ENCODE results near the gene CNBD2. TPM values are rescaled to one million over a fixed set of nuclear protein-coding genes. Genes with fewer than 3 reads are reported as not detected.
A peak's percentile ranks its signal among the peaks of the same experiment; 100 is the strongest.

Gene CNBD2
- total RNA-seq, 6 donors from 2014 or later: 2.2 to 4.2 (median 3.7) TPM; not detected in 1

- Histone ChIP-seq H3K9me3 (no peaks in the 10 kb centered on the region), H3K4me3 (no peak overlapping the region), H3K27ac (no peak overlapping the region), H3K4me1 (peaks cover 0 to 3% (median 0%) of the 10 kb centered on the region in 4 donors), H3K27me3 (no peaks in the 10 kb centered on the region), H3K36me3 (no peaks in the 10 kb centered on the region)
- TF ChIP-seq POLR2A (IDR thresholded peaks at IDR 0.05) (no peak), EP300 (IDR thresholded peaks at IDR 0.05) (no peak), CTCF (IDR thresholded peaks at IDR 0.05) (no peak), POLR2AphosphoS5 (IDR thresholded peaks at IDR 0.05) (no peak)
- DNase-seq (no peak), ATAC-seq (ENCODE audit: low FRiP score in 2 of 2) (no peak)
- WGBS, 2 donors: 91 to 97% methylated on average over 4 of the region's 4 CpGs
Measured at GRCh38 chr20:36034875-36035274, 66.5 kb downstream of the CNBD2 start.

GRCh38 chr20:36035745-36036144, 67.4 kb downstream of the CNBD2 start:
- WGBS, 2 donors: 37 to 57% methylated on average over 1 to 2 of the region's 2 CpGs
- no peak for DNase-seq

GRCh38 chr20:36036688-36037087, 68.3 kb downstream of the CNBD2 start:
- DNase-seq (no peak), ATAC-seq (ENCODE audit: low FRiP score in 2 of 2) (no peak)
- Histone ChIP-seq H3K9me3 (no peaks in the 10 kb centered on the region), H3K36me3 (no peaks in the 10 kb centered on the region), H3K4me3 (no peak overlapping the region), H3K27me3 (no peaks in the 10 kb centered on the region), H3K4me1 (no peaks in the 10 kb centered on the region), H3K27ac (no peak overlapping the region)
- 89 to 95% methylated on average over 3 of the region's 3 CpGs for WGBS, 2 donors
- no peak for TF ChIP-seq EP300 (IDR thresholded peaks at IDR 0.05)
- no peak for TF ChIP-seq POLR2AphosphoS5 (IDR thresholded peaks at IDR 0.05)
- TF ChIP-seq CTCF (IDR thresholded peaks at IDR 0.05): no peak
- TF ChIP-seq POLR2A (IDR thresholded peaks at IDR 0.05): no peak

More at GRCh38 chr20:36035745-36036144, 67.4 kb downstream of the CNBD2 start:
- no peaks in the 10 kb centered on the region for H3K27me3 ChIP-seq
- H3K27ac ChIP-seq: no peak overlapping the region
- no peak for ATAC-seq (ENCODE audit: low FRiP score in 2 of 2)
- no peak for TF ChIP-seq CTCF (IDR thresholded peaks at IDR 0.05)
- no peak for TF ChIP-seq EP300 (IDR thresholded peaks at IDR 0.05)
- TF ChIP-seq POLR2AphosphoS5 (IDR thresholded peaks at IDR 0.05): no peak
- TF ChIP-seq POLR2A (IDR thresholded peaks at IDR 0.05): no peak
- no peaks in the 10 kb centered on the region for H3K4me1 ChIP-seq
- no peaks in the 10 kb centered on the region for H3K9me3 ChIP-seq
- no peaks in the 10 kb centered on the region for H3K36me3 ChIP-seq
- no peak overlapping the region for H3K4me3 ChIP-seq

GRCh38 chr20:36040571-36040970, 72.2 kb downstream of the CNBD2 start:
- ATAC-seq (ENCODE audit: low FRiP score in 2 of 2) (peak in 1 of 2 donors; percentile 35), DNase-seq (no peak)
- Histone ChIP-seq H3K4me3 (no peak overlapping the region), H3K27me3 (no peaks in the 10 kb centered on the region), H3K27ac (no peak overlapping the region), H3K36me3 (peaks cover 0 to 6% (median 2%) of the 10 kb centered on the region in 4 donors), H3K9me3 (no peaks in the 10 kb centered on the region), H3K4me1 (peaks cover 0 to 7% (median 0%) of the 10 kb centered on the region in 4 donors)
- TF ChIP-seq EP300 (IDR thresholded peaks at IDR 0.05): no peak
- TF ChIP-seq POLR2AphosphoS5 (IDR thresholded peaks at IDR 0.05): no peak
- no peak for TF ChIP-seq POLR2A (IDR thresholded peaks at IDR 0.05)
- WGBS, 2 donors: 91 to 95% methylated on average over 5 of the region's 5 CpGs

- ATAC-seq (ENCODE audit: low FRiP score in 2 of 2): no peak
- WGBS, 2 donors: 94 to 97% methylated on average over 3 of the region's 3 CpGs
Measured at GRCh38 chr20:36043441-36043840, 75.1 kb downstream of the CNBD2 start.

More at GRCh38 chr20:36043441-36043840, 75.1 kb downstream of the CNBD2 start:
- H3K27ac ChIP-seq: no peak overlapping the region
- peaks cover 14 to 30% (median 17%) of the 10 kb centered on the region in 4 donors for H3K4me1 ChIP-seq
- H3K4me3 ChIP-seq: no peak overlapping the region
- TF ChIP-seq CTCF (IDR thresholded peaks at IDR 0.05) (no peak), POLR2A (IDR thresholded peaks at IDR 0.05) (no peak), POLR2AphosphoS5 (IDR thresholded peaks at IDR 0.05) (no peak), EP300 (IDR thresholded peaks at IDR 0.05) (no peak)
- H3K36me3 ChIP-seq: peaks cover 0 to 17% (median 2%) of the 10 kb centered on the region in 4 donors
- DNase-seq: no peak
- no peaks in the 10 kb centered on the region for H3K9me3 ChIP-seq
- H3K27me3 ChIP-seq: no peaks in the 10 kb centered on the region
